GM21825 (cell line): ENCODE results near the gene CDK10.
"Not testable (repeated sequence)": the region's sequence is repeated elsewhere in the genome, so short reads cannot be mapped to it uniquely, and the experiment has no call there.

Experiments
- ATAC-seq: cut with Tn5 transposase; IDR thresholded peaks from one replicate; pipeline ENCODE4 v1.9.1; 2021; ENCODE audit warnings: mild to moderate bottlenecking, moderate library complexity; ENCODE audit not compliant: unreplicated experiment

Gene CDK10, protein sequence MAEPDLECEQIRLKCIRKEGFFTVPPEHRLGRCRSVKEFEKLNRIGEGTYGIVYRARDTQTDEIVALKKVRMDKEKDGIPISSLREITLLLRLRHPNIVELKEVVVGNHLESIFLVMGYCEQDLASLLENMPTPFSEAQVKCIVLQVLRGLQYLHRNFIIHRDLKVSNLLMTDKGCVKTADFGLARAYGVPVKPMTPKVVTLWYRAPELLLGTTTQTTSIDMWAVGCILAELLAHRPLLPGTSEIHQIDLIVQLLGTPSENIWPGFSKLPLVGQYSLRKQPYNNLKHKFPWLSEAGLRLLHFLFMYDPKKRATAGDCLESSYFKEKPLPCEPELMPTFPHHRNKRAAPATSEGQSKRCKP

GRCh38 chr16:89686520-89687091 is at the start of gene CDK10:
CDK10 (plus strand) TSS chr16:89686689; CDS start chr16:89686711, 22 bp downstream.
- peak; percentile 65 for ATAC-seq

GRCh38 chr16:89637379-89637778 is 49.1 kb upstream of the CDK10 start:
- ATAC-seq: no peak

DNA sequence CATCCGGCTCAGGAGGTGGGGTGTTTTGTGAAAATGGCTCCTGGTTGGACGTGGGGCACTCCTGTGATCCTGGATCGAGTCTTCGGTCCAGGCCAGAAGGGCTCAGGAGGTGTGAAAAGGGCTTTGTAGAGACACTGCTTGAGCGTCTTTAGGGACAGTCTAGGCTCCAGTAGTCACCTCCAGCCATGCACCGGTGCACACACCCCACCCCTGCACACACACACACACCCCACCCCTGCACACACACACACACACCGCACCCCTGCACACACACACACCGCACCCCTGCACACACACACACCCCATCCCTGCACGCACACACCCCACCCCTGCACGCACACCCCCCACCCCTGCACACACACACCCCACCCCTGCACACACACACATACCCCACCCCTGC is 48.0 kb upstream of the CDK10 start:
- no peak for ATAC-seq

DNA sequence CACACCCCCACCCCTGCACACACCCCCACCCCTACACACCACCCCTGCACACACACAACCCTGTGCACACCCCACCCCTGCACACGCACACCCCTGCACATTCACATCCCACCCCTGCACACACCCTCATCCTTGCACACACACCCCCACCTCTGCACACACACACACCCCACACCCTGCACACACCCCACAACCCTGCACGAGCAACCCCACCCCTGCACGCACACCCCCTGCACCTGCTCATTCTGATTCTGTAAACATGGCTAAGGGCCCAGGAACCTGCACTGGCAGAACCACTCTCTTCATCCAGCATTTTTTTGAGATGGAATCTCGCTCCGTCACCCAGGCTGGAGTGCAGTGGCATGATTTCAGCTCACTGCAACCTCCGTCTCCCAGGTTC is 47.1 kb upstream of the CDK10 start:
- ATAC-seq: no peak

DNA sequence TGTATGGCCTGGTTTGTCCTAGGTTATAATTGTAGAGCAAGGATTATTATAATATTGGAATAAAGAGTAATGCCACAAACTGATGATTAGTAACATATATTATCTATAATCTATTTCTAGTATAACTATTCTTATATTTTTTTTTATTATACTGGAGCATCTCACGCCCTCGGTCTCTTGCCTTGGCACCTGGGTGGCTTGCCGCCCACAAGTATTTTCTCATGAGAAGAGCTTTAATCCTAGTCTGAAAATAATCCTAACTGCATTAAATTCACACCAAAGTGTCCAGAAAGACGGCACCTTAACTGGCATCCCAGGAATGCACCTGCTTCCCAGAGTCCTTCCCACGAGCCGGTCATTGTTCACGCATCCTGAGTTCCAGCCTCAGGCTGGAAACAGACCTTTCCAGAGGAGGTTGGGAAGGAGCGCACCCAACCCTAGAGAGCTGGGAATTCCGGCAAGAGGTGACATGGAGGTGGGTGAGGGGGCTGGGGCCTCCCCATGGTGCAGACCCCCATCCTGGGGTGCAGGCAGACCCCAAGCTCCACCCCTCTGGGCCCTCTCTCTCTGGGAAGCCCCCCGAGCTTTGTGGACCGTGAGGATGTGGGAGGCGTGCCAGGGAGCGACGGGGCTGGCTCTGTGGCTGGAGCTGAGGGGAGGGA is 44.9 kb upstream of the CDK10 start:
- no peak for ATAC-seq

GRCh38 chr16:89642574-89642973 is 43.9 kb upstream of the CDK10 start:
- no peak for ATAC-seq

- no peak for ATAC-seq
These were observed 42.7 kb upstream of the CDK10 start for GRCh38 chr16:89643769-89644300.

- ATAC-seq: no peak
These were observed 41.4 kb upstream of the CDK10 start for GRCh38 chr16:89645122-89645521.

DNA sequence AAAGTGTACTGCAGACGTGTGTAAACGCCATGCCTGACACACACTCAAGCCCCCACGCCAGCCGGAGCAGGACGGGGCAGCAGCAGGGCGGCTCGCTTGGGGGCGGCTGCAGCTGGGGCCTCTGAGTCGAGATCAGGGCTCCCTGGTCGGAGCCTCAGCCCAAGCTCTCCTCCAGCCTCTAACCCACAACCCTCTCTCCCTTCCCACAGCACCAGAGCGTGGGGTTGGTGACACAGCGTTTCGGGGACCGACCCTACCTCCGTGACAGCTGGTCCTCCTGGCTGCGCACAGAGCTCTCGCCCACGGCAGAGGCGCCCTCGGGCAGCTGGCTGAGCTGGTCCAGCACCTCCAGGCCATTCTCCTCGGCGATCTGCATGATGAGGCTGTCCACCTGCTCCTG is 40.2 kb upstream of the CDK10 start:
- ATAC-seq: no peak

- ATAC-seq: no peak
These were observed 39.6 kb upstream of the CDK10 start for GRCh38 chr16:89646906-89647305.

- ATAC-seq: no peak
These were observed 34.9 kb upstream of the CDK10 start for GRCh38 chr16:89651584-89651983.

- ATAC-seq: no peak
These were observed 32.7 kb upstream of the CDK10 start for GRCh38 chr16:89653656-89654295.

DNA sequence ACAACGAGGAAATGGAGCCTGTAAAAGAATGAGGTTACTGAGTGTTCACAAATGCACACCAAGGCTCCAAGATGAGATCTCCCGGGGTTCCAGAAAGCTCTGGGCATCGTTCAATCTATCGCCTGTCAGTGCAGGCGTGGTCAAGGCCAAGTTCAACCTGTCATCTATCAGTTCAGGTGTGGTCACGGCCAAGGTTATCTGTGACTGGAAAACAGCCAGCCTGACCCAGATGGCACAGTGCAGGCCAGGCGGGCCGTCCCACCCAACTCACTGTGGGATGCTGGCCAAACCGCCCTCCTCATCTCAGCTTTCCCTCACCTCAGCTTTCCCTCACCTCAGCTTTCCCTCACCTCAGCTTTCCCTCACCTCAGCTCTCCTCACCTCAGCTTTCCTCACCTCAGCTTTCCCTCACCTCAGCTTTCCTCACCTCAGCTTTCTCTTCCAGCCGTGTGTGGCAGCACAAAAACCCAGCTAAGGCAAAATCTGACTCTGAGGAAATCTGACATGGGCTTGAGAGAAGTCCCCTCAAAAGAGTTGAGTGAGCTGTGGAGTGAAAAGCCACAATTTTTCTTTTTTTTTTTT is 31.3 kb upstream of the CDK10 start:
- no peak for ATAC-seq

DNA sequence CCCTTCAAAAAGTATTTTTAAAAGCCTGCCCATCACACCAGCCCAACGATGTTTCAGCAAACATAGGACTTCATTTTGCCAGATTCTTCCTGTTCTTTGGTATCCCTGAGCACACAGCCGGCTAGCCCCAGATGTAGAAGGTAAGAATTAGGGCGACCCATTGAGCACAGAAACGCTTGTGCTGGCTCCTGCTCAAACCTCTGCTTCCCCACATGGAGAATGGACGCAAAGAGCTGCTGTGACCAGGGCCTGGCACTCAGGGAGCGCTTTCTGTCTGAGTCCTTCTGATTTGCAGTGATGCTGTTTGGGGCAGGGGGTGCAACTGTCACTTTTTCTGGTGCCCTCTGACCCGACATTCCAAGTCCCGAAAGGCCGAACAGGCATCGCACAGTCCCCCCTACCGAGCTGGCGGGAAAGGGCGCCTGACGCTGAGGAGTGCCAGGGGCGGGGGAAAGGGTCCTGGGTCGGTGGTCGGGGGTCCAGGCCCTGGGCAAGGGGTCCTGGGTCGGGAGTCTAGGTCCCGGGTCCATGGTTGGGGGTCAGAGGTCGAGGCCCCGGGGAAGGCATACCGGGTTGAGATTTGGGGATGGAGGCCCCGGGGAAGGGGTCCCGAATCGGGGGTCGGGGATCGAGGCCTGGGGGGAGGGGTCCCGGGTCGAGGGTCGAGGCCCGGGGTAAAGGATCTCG is 29.9 kb upstream of the CDK10 start:
- no peak for ATAC-seq

GRCh38 chr16:89657442-89658220 is 28.9 kb upstream of the CDK10 start, which contains the start of the genes CHMP1A and SPATA33:
CHMP1A (minus strand) TSS chr16:89657708; CDS start chr16:89657588, 120 bp downstream.
SPATA33 (plus strand) TSS chr16:89657836; CDS start chr16:89657912, 76 bp downstream.
- peak; percentile 92 for ATAC-seq

GRCh38 chr16:89658221-89658879 is 28.1 kb upstream of the CDK10 start:
- no peak for ATAC-seq

DNA sequence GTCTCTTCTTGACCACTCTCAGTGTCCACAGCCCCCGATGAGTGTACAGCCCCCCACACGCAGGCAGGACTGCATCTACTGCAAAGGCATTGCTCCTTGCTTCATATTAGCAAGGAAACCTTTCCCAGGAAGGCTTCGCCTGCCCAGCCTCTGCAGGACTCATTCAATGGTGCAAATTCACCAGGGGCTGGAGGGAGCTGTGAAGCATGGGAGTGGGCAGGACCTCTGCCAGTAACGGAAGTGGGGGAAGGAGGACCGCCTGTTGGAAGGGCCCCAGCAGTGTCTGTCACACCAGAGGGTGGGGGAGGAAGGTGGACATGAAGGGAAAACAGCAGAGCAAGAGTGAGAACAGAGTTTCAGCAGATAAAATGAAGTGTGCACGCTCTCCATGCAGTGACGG is 26.3 kb upstream of the CDK10 start:
- no peak for ATAC-seq

- no peak for ATAC-seq
These were observed 25.3 kb upstream of the CDK10 start for GRCh38 chr16:89661215-89661614.

GRCh38 chr16:89664238-89664637 is 22.3 kb upstream of the CDK10 start:
- ATAC-seq: not testable (repeated sequence)
